ENCODE measurements around the gene GUCA1A.

GUCA1A gene

DNA sequence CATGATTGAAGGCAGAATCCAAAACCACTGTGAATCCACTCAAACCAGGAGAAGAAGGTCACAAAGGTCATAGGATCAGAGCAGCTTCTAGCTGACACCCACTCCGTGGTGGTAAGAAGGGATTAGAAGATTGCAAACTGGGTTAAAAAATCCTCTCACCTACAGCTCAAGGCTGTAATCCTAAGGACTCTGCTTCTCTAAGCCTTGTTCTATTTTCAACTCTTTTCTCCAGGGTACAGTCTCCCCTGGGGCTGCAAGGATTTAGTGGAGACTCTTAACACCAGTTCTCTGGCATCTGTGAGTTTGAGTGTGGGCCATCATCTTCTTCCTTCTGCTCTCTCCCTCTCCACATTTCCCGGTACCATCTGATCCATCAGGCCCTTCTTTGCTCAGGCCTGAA, at the start of gene GUCA1A:
Gene GUCA1A (plus strand): TSS at position 264 of the 400 bp plus-strand sequence. CDS start 250 bp downstream, outside the sequence.
- no peaks in the 10 kb centered on the region for H4K20me1 ChIP-seq (ENCODE audit: insufficient read depth, low read length)
- H3K79me2 ChIP-seq (ENCODE audit: low read length), result no peaks in the 10 kb centered on the region
- no peak within 1 kb of the TSS for H3K9ac ChIP-seq (ENCODE audit: low read length)
- no peak within 1 kb of the TSS for H3K4me2 ChIP-seq (ENCODE audit: low read length)
- H3K9me3 ChIP-seq (ENCODE audit: insufficient read depth, low read length), result no peaks in the 10 kb centered on the region
- H3K36me3 ChIP-seq (replicated peaks; ENCODE audit: low read depth, low read length), result no peaks in the 10 kb centered on the region
- TF ChIP-seq EZH2phosphoT487 (IDR thresholded peaks at IDR 0.05; ENCODE audit: low read depth), result no peak
- TF ChIP-seq CTCF (IDR thresholded peaks at IDR 0.05; ENCODE audit: low read depth, low read length), result no peak
- peaks cover 5% of the 10 kb centered on the region for H3K4me1 ChIP-seq (ENCODE audit: low read length)
- H3K27ac ChIP-seq (ENCODE audit: low read length), result no peak within 1 kb of the TSS
- no peak within 1 kb of the TSS for H3K4me3 ChIP-seq (ENCODE audit: low read length)
- H3K27me3 ChIP-seq (ENCODE audit: low read depth, low read length), result no peaks in the 10 kb centered on the region
- no peak within 1 kb of the TSS for H2AFZ ChIP-seq (ENCODE audit: low read depth, low read length)

DNA sequence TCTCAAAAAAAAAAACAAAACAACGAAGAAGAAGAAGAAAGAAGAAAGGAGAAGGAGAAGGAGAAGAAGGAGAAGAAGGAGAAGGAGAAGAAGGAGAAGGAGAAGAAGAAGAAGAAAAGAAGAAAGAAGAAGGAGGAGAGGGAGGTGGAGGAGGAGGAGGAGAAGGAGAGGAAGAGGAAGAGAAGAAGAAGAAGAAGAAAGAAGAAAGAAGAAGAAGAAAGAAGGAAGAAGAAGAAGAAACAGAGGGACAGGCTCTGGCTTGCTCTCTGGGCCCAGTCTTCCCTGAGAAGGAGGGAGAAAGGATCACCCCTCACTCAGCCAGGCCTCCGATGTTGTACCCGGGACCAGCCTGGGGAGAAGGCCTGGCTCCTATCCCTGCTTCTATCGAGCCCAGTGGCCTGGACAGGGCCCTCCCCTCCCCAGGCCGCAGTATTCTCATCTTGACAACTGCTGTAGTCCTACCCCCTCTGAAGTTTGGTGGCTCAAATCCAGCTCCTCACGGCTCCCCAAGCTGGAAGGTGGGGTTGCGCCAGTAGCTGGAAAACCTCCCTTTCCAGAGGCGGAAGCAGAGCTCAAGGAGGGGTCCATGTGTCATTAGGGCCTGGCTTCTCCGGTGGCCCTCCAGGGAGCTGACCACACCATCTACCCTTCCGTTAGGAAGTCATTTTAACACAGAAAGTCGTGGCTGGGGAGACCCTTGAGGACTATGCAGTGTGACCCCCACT, 49.6 kb upstream of the GUCA1A start:
- Histone ChIP-seq H3K36me3 (replicated peaks; ENCODE audit: low read depth, low read length) (no peaks in the 10 kb centered on the region), H3K27ac (ENCODE audit: low read length) (no peak overlapping the region), H3K4me3 (ENCODE audit: low read length) (no peak overlapping the region), H3K9ac (ENCODE audit: low read length) (no peak overlapping the region), H3K4me1 (ENCODE audit: low read length) (no peaks in the 10 kb centered on the region), H3K79me2 (ENCODE audit: low read length) (no peaks in the 10 kb centered on the region), H2AFZ (ENCODE audit: low read depth, low read length) (no peak overlapping the region), H3K27me3 (ENCODE audit: low read depth, low read length) (no peaks in the 10 kb centered on the region), H4K20me1 (ENCODE audit: insufficient read depth, low read length) (no peaks in the 10 kb centered on the region), H3K9me3 (ENCODE audit: insufficient read depth, low read length) (no peaks in the 10 kb centered on the region), H3K4me2 (ENCODE audit: low read length) (no peak overlapping the region)
- TF ChIP-seq EZH2phosphoT487 (IDR thresholded peaks at IDR 0.05; ENCODE audit: low read depth) (no peak), CTCF (IDR thresholded peaks at IDR 0.05; ENCODE audit: low read depth, low read length) (no peak)

DNA sequence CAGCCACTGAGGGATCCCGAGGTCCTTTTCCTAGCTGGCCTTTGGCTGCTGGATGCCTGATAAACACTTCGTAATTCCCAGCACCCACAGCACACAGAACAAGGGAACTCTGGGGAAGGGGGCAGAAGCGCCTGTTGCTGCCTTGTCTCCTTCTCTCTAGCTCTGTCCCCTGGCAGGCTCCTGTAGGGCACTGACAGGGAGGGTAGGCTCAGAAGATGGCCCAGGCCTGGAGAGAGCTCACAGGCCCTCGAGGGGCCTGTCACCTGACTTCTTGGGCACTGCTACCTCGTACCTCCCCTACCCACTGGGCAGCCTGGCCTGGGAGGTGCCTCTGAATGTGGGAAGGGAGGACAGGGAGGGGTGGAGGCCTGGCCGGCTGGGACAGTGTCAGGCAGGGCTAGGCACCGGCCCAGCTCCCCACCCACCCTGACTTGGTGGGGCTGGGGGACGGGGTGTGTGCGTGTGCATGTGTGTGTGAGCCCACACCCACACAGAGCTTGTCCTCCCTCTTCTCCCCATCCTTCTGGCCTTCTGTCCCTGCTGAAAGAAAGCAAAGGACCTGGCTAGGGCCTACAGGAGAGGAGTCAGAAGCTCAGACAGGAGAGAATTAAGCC, 48.8 kb upstream of the GUCA1A start:
- TF ChIP-seq CTCF (IDR thresholded peaks at IDR 0.05; ENCODE audit: low read depth, low read length) (no peak), EZH2phosphoT487 (IDR thresholded peaks at IDR 0.05; ENCODE audit: low read depth) (no peak)
- Histone ChIP-seq H3K27me3 (ENCODE audit: low read depth, low read length) (no peaks in the 10 kb centered on the region), H3K36me3 (replicated peaks; ENCODE audit: low read depth, low read length) (no peaks in the 10 kb centered on the region), H3K27ac (ENCODE audit: low read length) (no peak overlapping the region), H3K79me2 (ENCODE audit: low read length) (no peaks in the 10 kb centered on the region), H3K9me3 (ENCODE audit: insufficient read depth, low read length) (no peaks in the 10 kb centered on the region), H4K20me1 (ENCODE audit: insufficient read depth, low read length) (no peaks in the 10 kb centered on the region), H3K4me1 (ENCODE audit: low read length) (no peaks in the 10 kb centered on the region), H3K4me3 (ENCODE audit: low read length) (no peak overlapping the region), H3K9ac (ENCODE audit: low read length) (no peak overlapping the region), H3K4me2 (ENCODE audit: low read length) (no peak overlapping the region), H2AFZ (ENCODE audit: low read depth, low read length) (no peak overlapping the region)

DNA sequence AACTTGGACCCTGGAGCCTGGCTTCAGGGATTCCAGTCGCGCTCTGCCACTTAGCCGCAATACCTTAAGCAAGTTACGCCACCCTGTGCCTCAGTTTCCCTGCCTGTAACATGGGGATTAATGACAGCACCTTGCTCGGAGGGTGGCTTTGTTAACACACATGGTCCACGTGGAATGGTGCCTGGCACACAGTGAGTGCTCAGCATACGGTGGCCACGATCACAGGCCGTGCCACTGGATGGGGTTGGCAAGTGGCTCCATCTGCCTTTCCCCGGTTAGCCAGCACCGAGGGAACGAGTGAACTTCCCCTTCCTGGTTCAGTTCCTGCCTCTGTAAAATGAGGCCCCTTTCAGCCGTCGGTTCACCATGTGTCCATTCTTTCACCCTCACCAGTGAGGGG, 47.9 kb upstream of the GUCA1A start:
- Histone ChIP-seq H3K27ac (ENCODE audit: low read length) (no peak overlapping the region), H3K4me2 (ENCODE audit: low read length) (no peak overlapping the region), H3K9me3 (ENCODE audit: insufficient read depth, low read length) (no peaks in the 10 kb centered on the region), H3K4me3 (ENCODE audit: low read length) (no peak overlapping the region), H3K4me1 (ENCODE audit: low read length) (no peaks in the 10 kb centered on the region), H2AFZ (ENCODE audit: low read depth, low read length) (no peak overlapping the region), H4K20me1 (ENCODE audit: insufficient read depth, low read length) (no peaks in the 10 kb centered on the region), H3K9ac (ENCODE audit: low read length) (no peak overlapping the region), H3K36me3 (replicated peaks; ENCODE audit: low read depth, low read length) (no peaks in the 10 kb centered on the region), H3K79me2 (ENCODE audit: low read length) (no peaks in the 10 kb centered on the region), H3K27me3 (ENCODE audit: low read depth, low read length) (no peaks in the 10 kb centered on the region)
- TF ChIP-seq EZH2phosphoT487 (IDR thresholded peaks at IDR 0.05; ENCODE audit: low read depth) (no peak), CTCF (IDR thresholded peaks at IDR 0.05; ENCODE audit: low read depth, low read length) (no peak)

Measured in OCI-LY3 (cell line).